Activated CD4-positive, alpha-beta T cell treated with anti-CD3 and anti-CD28 coated beads, Interleukin-2, Interleukin-6, amounts not matched to agents 100 ng/mL and 50 ng/mL, durations not matched to agents 16 hours and 8 hours (primary cell): ENCODE data around the gene SULF2.
A peak's percentile ranks its signal among the peaks of the same experiment; 100 is the strongest.

Experiments used
- DNase-seq: peaks from one replicate; pipeline ENCODE4 v3.0.0-alpha.2; 2020

Gene SULF2

GRCh38 chr20:47623206-47623605 is 162.1 kb downstream of the SULF2 start:
- no peak for DNase-seq

DNA sequence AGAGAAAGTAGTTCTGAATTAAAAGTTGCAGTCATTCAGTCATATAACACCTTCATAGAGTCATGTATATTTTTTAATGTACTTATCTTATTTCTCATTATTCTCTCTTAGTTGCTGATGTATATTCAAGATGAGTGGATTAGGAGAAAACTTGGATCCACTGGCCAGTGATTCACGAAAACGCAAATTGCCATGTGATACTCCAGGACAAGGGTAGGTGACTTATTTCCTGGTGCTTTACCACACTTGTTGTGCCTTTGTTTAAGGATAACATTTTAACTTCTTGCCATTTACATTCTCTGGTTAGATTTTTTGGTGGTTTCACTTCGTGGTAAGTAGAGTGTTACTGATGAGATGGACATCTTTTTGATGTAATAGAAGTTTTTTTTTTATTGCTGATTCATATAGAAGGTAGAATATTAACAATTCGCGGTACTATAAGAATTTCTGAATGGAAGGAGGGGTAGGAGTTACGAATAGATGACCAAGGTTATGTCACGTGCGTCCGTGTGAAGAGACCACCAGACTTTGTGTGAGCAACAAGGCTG is 163.1 kb downstream of the SULF2 start:
- DNase-seq: no peak

GRCh38 chr20:47620808-47621805 is 164.2 kb downstream of the SULF2 start:
- peak; percentile 49 for DNase-seq

DNA sequence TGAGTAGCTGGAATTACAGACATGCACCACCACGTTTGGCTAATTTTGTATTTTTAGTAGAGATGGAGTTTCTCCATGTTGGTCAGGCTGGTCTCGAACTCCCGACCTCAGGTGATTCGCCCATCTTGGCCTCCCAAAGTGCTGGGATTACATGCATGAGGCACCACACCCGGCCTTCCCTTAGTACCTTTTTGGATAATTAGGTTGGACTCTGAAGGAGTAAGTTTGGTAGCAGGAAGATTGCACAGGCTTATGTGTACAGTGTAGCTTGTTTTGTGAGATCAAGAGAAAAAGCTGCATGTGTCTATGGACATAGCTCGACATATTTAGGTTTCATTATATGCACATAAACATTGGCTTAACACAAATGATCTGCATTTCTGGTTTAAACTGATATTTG is 166.8 kb downstream of the SULF2 start:
- DNase-seq: no peak

GRCh38 chr20:47614703-47615309 is 170.5 kb downstream of the SULF2 start:
- no peak for DNase-seq

- no peak for DNase-seq
Measured at GRCh38 chr20:47612670-47613069, 172.6 kb downstream of the SULF2 start.

DNA sequence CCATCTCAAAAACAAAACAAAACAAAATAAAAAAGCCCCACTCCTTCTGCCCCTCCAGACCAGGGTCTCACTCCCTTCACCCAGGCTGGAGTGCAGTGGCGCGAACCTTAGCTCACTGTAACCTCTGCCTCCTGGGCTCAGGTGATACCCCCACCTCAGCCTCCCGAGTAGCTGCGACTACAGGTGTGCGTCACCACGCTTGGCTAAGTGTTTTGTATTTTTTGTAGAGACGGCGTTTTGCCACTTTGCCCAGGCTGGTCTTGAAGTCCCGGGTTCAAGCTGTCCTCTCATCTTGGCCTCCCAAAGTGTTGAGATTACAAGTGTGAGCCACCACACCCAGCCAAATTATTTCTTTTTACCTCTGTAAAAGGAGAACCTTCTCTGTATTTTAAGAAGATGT is 173.5 kb downstream of the SULF2 start:
- no peak for DNase-seq

GRCh38 chr20:47610945-47611250 is 174.4 kb downstream of the SULF2 start:
- no peak for DNase-seq

- DNase-seq: peak; percentile 83
Measured at GRCh38 chr20:47610247-47610944, 174.9 kb downstream of the SULF2 start.

GRCh38 chr20:47609001-47609400 is 176.3 kb downstream of the SULF2 start:
- DNase-seq: no peak
